K562 (cell line): ENCODE measurements around the gene LRRC51. TPM values are rescaled to one million over a fixed set of nuclear protein-coding genes. Genes with fewer than 3 reads are reported as not detected.

Experiments
- ATAC-seq: fragments of 200-7000 bp; cut with Tn5 transposase; 3 replicates; pipeline ENCODE4 v1.9.1; 2020; ENCODE audit warnings: moderate library complexity
- BruUV-seq: library from RNA; stranded (reverse); fragments of 400-500 nt; replicated peaks from 2 replicates; lab custom pipeline; 2021; lab: Mats Ljungman, UMichigan
- CTCF ChIA-PET: fragments of 300-600 bp; formaldehyde crosslinking; extraction: SDS; loops from one replicate; lab custom pipeline; 2021; ENCODE audit warnings: low intra/inter-chr PET ratio; lab: Yijun Ruan, JAX
- POLR2A ChIA-PET: fragments of 300-600, 350-650 bp; sonication (Branson Sonifier 250); formaldehyde crosslinking; extraction: SDS; loops from one replicate; lab custom pipeline; 2021; ENCODE audit warnings: antibody characterized with exemption, inconsistent platforms; lab: Yijun Ruan, JAX
- DNase-seq, 4 experiments: peaks; one replicate each; pipeline versions ENCODE4 v3.0.0 to v3.0.0-alpha.2; 2011 to 2018; ENCODE audit warnings: low spot score in 3 of 4, mixed read lengths in 3 of 4; ENCODE audit errors: extremely low read depth in 1 of 4
- FAIRE-seq: peaks from 2 replicates; lab custom pipeline; 2011; peaks lifted over from hg19 to GRCh38; lab: Jason Lieb, UNC
- H2AFZ ChIP-seq: 2 replicates; pipeline ENCODE4 v1.6.0; 2011; ENCODE audit warnings: low read depth, low read length, control low read depth, inconsistent platforms
- H3K27ac ChIP-seq: fragments of 200-600 bp; 3 replicates; pipeline ENCODE4 v1.8.0; 2011; ENCODE audit warnings: low read depth, mild to moderate bottlenecking, control low read depth, inconsistent platforms, low read length, moderate library complexity, mixed read lengths; ENCODE audit errors: extremely low read depth
- H3K27me3 ChIP-seq, 2 experiments: fragments of 300-600 bp in 1 of 2; 2 replicates in 1 of 2; 3 replicates in 1 of 2; pipeline versions ENCODE4 v1.6.0 to v1.8.0; 2011; ENCODE audit warnings: inconsistent platforms in 2 of 2, low read length in 2 of 2, mild to moderate bottlenecking in 1 of 2, mixed read lengths in 1 of 2, moderate library complexity in 1 of 2; ENCODE audit not compliant: control insufficient read depth in 2 of 2, insufficient read depth in 2 of 2
- H3K36me3 ChIP-seq: fragments of 300-600 bp; 3 replicates; pipeline ENCODE4 v1.8.0; 2011; ENCODE audit warnings: mild to moderate bottlenecking, low read length, inconsistent platforms; ENCODE audit not compliant: control insufficient read depth, insufficient read depth
- H3K4me1 ChIP-seq, 2 experiments: fragments of 200-600 bp in 1 of 2; replicated peaks in 1 of 2; 2 replicates in 1 of 2; 3 replicates in 1 of 2; pipeline versions ENCODE4 v1.5.1 to v1.8.0; 2011; ENCODE audit warnings: inconsistent platforms in 2 of 2, low read length in 2 of 2, mild to moderate bottlenecking in 1 of 2, mixed read lengths in 1 of 2, moderate library complexity in 1 of 2; ENCODE audit not compliant: control insufficient read depth in 2 of 2, insufficient read depth in 2 of 2
- H3K4me2 ChIP-seq: 2 replicates; pipeline ENCODE4 v1.6.1; 2011; ENCODE audit warnings: low read length, control low read depth, inconsistent platforms, mixed read lengths; ENCODE audit not compliant: insufficient read depth
- H3K4me3 ChIP-seq: fragments of 200-600 bp; sonication (generic), shearing (Covaris generic); 2 replicates; pipeline ENCODE4 v1.5.1; 2016; ENCODE audit warnings: control low read depth, inconsistent platforms
- H3K79me2 ChIP-seq: fragments of 200-600 bp; 3 replicates; pipeline ENCODE4 v1.8.0; 2011; ENCODE audit warnings: low read length, inconsistent platforms; ENCODE audit not compliant: control insufficient read depth, insufficient read depth
- H3K9ac ChIP-seq, 2 experiments: 2 replicates each; pipeline versions ENCODE4 v1.6.0 to v1.6.1; 2011; ENCODE audit warnings: low read depth in 2 of 2, low read length in 2 of 2, control low read depth in 1 of 2, inconsistent platforms in 1 of 2, mild to moderate bottlenecking in 1 of 2, mixed read lengths in 1 of 2; ENCODE audit not compliant: insufficient read depth in 1 of 2
- H3K9me1 ChIP-seq: one replicate; pipeline ENCODE4 v1.6.0; 2011; ENCODE audit warnings: inconsistent platforms, mild to moderate bottlenecking, low read length, moderate library complexity; ENCODE audit not compliant: control insufficient read depth, insufficient read depth
- H3K9me3 ChIP-seq: replicated peaks from 2 replicates; pipeline ENCODE4 v1.5.1; 2011; ENCODE audit warnings: low read depth, low read length, inconsistent platforms; ENCODE audit not compliant: control insufficient read depth, insufficient read depth
- H4K20me1 ChIP-seq: replicated peaks from 2 replicates; pipeline ENCODE4 v1.6.1; 2011; ENCODE audit warnings: low read length, inconsistent platforms, mixed read lengths; ENCODE audit not compliant: control insufficient read depth, insufficient read depth
- ARID2 ChIP-seq: fragments of 450-650 bp; IDR thresholded peaks from 2 replicates; pipeline ENCODE4 v1.6.1; 2017; ENCODE audit warnings: antibody characterized with exemption, mild to moderate bottlenecking
- BCL6 ChIP-seq: fragments of 250-450 bp; sonication (Bioruptor Pico); IDR thresholded peaks from 2 replicates; pipeline ENCODE4 v1.4.0; 2020
- E2F8 ChIP-seq: fragments of 450-650 bp; IDR thresholded peaks from 2 replicates; pipeline ENCODE4 v1.7.1; 2018; ENCODE audit warnings: mild to moderate bottlenecking, low read depth; ENCODE audit not compliant: partially characterized antibody
- HMG20A ChIP-seq: fragments of 450-650 bp; formaldehyde crosslinking; conservative IDR thresholded peaks from 2 replicates; pipeline ENCODE4 v1.4.0; 2020; ENCODE audit warnings: mild to moderate bottlenecking, mixed read lengths
- PHF21A ChIP-seq: fragments of 450-650 bp; IDR thresholded peaks from 2 replicates; pipeline ENCODE4 v1.6.1; 2017; ENCODE audit warnings: low read depth, borderline replicate concordance
- RFX7 ChIP-seq: fragments of 250-450 bp; sonication (Bioruptor Pico); IDR thresholded peaks from 2 replicates; pipeline ENCODE4 v1.5.1; 2021; ENCODE audit warnings: mild to moderate bottlenecking
- SAFB2 ChIP-seq: fragments of 200-400 bp; formaldehyde crosslinking; IDR thresholded peaks from 2 replicates; pipeline ENCODE4 v1.6.1; 2018; ENCODE audit warnings: borderline replicate concordance, low read length, low read depth, moderate library complexity; ENCODE audit not compliant: severe bottlenecking
- STAT5A ChIP-seq: IDR thresholded peaks from 2 replicates; pipeline ENCODE4 v1.6.1; 2012; ENCODE audit warnings: low read length, inconsistent platforms, borderline replicate concordance
- TBP ChIP-seq: optimal IDR thresholded peaks from 2 replicates; pipeline ENCODE3; 2011; ENCODE audit warnings: low read depth, low read length, improper control_type of control experiment
- ZBTB40 ChIP-seq, 2 experiments: fragments of 450-650 bp in 1 of 2; sonication (generic) in 1 of 2; formaldehyde crosslinking in 1 of 2; IDR thresholded peaks; 2 replicates each; pipeline versions ENCODE4 v1.7.1 to v1.9.0; 2016 to 2022; ENCODE audit warnings: inconsistent platforms in 1 of 2, mild to moderate bottlenecking in 1 of 2, missing genetic modification reagents in 1 of 2
- ZNF121 ChIP-seq: sonication (generic); formaldehyde crosslinking; conservative IDR thresholded peaks from 2 replicates; pipeline ENCODE4 v1.8.0; 2022; ENCODE audit warnings: missing genetic modification reagents
- ZNF830 ChIP-seq: fragments of 250-450 bp; sonication (Bioruptor Pico); IDR thresholded peaks from 2 replicates; pipeline ENCODE4 v1.5.0; 2021; ENCODE audit warnings: mild to moderate bottlenecking
- WGBS: fragments of 100-300 bp; shearing (Covaris generic); methylation state at CpG from one replicate; pipeline ENCODE4 v1.1.6; 2016; ENCODE audit warnings: low coverage, mixed read lengths; ENCODE audit not compliant: insufficient coverage; ENCODE audit errors: missing lambda C conversion rate; 5-methylcytosine and 5-hydroxymethylcytosine counted together
- in situ Hi-C: fragments of 300-500 bp; cut with MboI; formaldehyde crosslinking; loops from 4 replicates; pipeline ENCODE4 v1.15.0; 2018; ENCODE audit warnings: inconsistent platforms, mixed read lengths
- intact Hi-C: fragments of 100-400 bp; cut with micrococcal nuclease; formaldehyde crosslinking; loops from 2 replicates; pipeline ENCODE4 v1.14.2; 2022
- polyA plus RNA-seq, 8 experiments: library from polyadenylated mRNA; depleted of rRNA in 4 of 8; stranded (reverse) in 5 of 8; unstranded in 3 of 8; fragments of >200 nt; fragmentation: Nextera tagmentation in 2 of 8; fragmentation: Illumina TruSeq in 1 of 8; extraction: Ambion mirVana in 2 of 8; extraction: Trizol in 1 of 8; gene quantifications; 2 replicates each; pipeline versions ENCODE4 v1.2.1 to v1.2.3, GENCODE V29; 2011 to 2014; ENCODE audit warnings: inconsistent platforms in 1 of 8, missing spikeins in 1 of 8
- total RNA-seq, 7 experiments: library from RNA; depleted of rRNA in 6 of 7; stranded (reverse); fragments of >200 nt in 6 of 7; fragmentation: Illumina TruSeq in 2 of 7; extraction: Trizol in 2 of 7; gene quantifications; 2 replicates each; pipeline versions ENCODE4 v1.2.1 to v1.2.3, GENCODE V29; 2011 to 2021; ENCODE audit warnings: low replicate concordance in 1 of 7

LRRC51 gene
- total and polyA plus RNA-seq, 9 of the 15 experiments (the other 6 are each of a cell fraction or from before 2014, with no cell fraction given), result 4.7 to 10.6 (median 5.6) TPM

GRCh38 chr11:72105888-72106287 lies 25.2 kb downstream of the LRRC51 start, which contains the start of gene TOMT:
TOMT (plus strand) TSS chr11:72105924; CDS start chr11:72105952, 28 bp downstream.
- Histone ChIP-seq H2AFZ (no peak within 1 kb of the TSS), H3K9ac (peak within 1 kb of the TSS in 1 of 2 experiments; percentile 62; a peak in 2 of 4 replicates), H3K9me3 (no peaks in the 10 kb centered on the region), H3K4me3 (no peak within 1 kb of the TSS), H4K20me1 (no peaks in the 10 kb centered on the region), H3K27me3 (no peaks in the 10 kb centered on the region), H3K79me2 (peaks cover 26% of the 10 kb centered on the region), H3K4me1 (peaks cover 6 to 24% of the 10 kb centered on the region in 2 experiments), H3K4me2 (no peak within 1 kb of the TSS), H3K36me3 (peaks cover 27% of the 10 kb centered on the region), H3K27ac (no peak within 1 kb of the TSS), H3K9me1 (no peaks in the 10 kb centered on the region)
- BruUV-seq, result no TSS peak
- ATAC-seq (no peak), DNase-seq (no peak), FAIRE-seq (no peak)
- in situ Hi-C loops (no loop called here), intact Hi-C loops (no loop called here)
- ChIA-PET CTCF (no interaction called here), POLR2A (interaction anchor here (0.7 to 1.3 kb wide), 3 partner anchors 10 to 38 kb away, joined by 3 to 6 read pairs (median 4); no protein-coding TSS in a partner anchor)
- 94% methylated on average over 14 of the region's 14 CpGs for WGBS
- TF ChIP-seq ZNF121 (CRISPR knock-in tag) (no peak), BCL6 (no peak), STAT5A (no peak), ZBTB40 (IDR thresholded peaks at IDR 0.05) (no peak), ZBTB40 (CRISPR knock-in tag; IDR thresholded peaks at IDR 0.05) (no peak), PHF21A (no peak), ARID2 (no peak), HMG20A (CRISPR knock-in tag) (no peak), E2F8 (no peak), ZNF830 (CRISPR knock-in tag) (no peak), SAFB2 (no peak), RFX7 (CRISPR knock-in tag) (no peak), TBP (no peak)
